Activated T-cell treated with anti-CD3 and anti-CD28 coated beads for 48 hours (primary cell): Measurements from ENCODE around the gene OMA1.
"Not testable (repeated sequence)": the region's sequence is repeated elsewhere in the genome, so short reads cannot be mapped to it uniquely, and the experiment has no call there.

Experiments
- DNase-seq: peaks from one replicate; pipeline ENCODE4 v3.0.0-alpha.2; 2020; ENCODE audit warnings: low read depth

Gene OMA1

DNA sequence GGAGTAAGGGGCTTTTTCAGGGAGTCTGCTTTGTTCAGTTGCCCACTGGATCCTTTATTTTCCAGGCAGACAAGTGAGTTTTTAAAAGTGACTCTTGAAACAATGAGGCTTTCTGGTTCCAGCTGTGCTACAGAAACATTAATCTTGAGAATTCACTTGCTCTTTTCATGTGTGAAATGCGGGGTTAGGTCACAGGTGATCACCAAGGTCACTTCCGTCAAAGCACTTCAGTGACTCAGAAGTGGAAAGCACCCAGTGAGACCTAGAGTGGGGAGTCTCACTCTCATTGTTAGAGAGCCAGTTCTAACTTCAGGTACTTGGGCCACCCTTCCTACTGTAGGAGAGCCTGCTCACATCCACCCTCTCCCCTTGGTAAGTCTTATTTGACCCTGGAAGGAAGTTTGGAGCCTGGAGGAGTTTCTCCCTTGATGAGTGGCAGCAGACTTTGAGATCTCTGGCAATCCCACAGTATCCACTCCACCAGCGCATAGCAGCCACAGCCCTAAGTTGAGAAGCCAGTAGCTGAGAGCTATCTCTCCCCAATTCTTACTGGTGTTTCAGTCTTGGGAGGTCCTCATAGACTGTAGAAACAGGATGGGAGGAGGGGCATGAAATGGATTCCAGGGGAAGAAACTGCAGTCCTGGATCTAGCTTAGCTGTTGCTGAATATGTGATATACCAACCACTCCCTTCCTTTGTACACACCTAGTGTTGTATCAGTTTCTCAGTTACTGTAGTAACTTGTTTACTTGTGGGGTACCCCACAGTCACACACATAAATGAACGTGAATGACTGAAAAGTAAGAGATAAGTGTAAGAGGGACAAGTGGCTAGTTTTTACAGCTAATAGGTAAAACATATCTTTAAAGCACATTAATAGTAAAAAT lies 27.4 kb upstream of the OMA1 start:
- no peak for DNase-seq

- no peak for DNase-seq
These were observed 26.6 kb upstream of the OMA1 start for GRCh38 chr1:58573138-58573537.

GRCh38 chr1:58572690-58573089 lies 26.2 kb upstream of the OMA1 start:
- DNase-seq, result no peak

DNA sequence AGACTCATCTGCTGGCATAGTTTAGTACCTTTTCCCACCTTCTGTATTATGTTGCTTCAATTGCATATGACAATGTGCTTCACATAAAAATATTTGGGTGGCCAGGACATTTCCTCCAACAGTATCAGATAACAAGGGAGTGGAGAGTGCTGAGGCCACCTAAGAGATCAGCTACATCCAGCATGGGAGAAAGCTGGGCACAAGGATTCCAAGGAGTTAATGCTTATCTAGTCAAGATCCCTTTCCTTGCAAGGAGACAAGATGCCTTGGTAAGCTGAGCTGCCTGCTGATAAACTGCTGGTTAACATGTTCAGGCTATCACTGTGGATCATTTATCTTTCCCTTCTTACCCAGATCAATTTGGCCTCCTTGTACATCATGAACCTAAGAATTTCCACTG lies 25.1 kb upstream of the OMA1 start:
- no peak for DNase-seq

- DNase-seq, result no peak
These were observed 24.3 kb upstream of the OMA1 start for GRCh38 chr1:58570817-58571216.

GRCh38 chr1:58570094-58570493 lies 23.6 kb upstream of the OMA1 start:
- DNase-seq, result no peak

DNA sequence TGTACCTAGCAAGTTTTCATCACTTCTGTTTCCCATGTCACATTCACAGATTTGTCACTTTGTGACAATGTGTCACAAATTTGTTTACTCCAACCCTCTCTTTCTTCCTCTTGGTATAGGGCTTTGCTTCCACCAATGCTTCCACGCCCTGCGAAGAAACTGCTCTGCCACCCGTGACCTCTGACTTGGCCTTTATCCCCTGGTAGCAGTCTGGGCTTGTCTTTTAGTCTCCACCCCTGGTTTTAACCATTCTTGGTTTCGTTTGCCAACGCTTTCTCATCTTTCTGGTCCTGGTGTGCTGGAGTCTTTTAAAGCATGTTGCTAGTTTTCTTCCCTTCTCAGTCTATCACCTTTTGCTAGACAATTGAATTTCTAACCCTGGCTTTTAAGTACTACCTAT lies 22.4 kb upstream of the OMA1 start:
- no peak for DNase-seq

GRCh38 chr1:58568271-58568860 lies 21.8 kb upstream of the OMA1 start:
- no peak for DNase-seq

DNA sequence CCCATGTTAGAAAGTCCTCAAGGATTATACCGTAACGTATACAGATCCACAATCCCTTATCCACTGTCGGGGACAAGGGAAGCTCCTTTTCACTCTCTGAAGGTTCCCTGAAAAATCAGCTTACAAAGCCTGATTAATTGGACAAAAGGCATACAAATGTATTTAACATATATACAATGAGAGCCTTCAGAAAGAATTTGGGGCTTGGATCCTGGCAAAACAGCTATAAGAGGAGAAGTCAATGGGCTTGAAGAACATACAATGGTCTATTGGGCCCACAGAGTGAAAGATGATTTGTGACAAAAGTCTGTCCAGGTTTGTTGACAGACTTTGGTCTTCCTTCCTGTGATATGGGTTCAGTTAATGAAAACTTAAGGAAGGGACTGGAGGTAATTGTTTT lies 19.8 kb upstream of the OMA1 start:
- DNase-seq, result no peak

- DNase-seq, result not testable (repeated sequence)
These were observed 17.2 kb upstream of the OMA1 start for GRCh38 chr1:58563715-58564114.

DNA sequence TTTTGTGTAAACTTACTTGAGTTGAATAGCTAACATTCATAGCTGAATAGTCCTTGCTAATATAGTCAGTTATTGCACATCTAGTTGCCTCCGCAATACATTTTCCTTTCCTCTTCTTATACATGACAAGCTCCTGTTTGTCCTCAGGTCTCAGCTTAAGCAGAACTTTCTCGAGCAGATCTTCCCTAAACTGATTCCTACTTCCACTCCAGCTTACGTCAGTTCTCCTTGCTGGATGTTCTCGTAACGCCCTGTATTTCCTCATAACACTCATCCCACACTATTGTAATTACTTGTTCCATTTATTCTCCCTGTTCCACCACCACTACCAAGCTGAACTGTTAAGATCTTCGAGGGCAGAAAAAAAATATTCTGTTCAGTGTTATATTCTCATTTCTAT lies 15.1 kb upstream of the OMA1 start:
- DNase-seq, result no peak

- no peak for DNase-seq
These were observed 8.9 kb upstream of the OMA1 start for GRCh38 chr1:58555393-58555792.

GRCh38 chr1:58551186-58552140 lies 4.9 kb upstream of the OMA1 start:
- no peak for DNase-seq

GRCh38 chr1:58549291-58549690 lies 2.8 kb upstream of the OMA1 start:
- DNase-seq, result not testable (repeated sequence)

GRCh38 chr1:58548371-58548770 lies 1.8 kb upstream of the OMA1 start:
- no peak for DNase-seq

GRCh38 chr1:58545591-58546519 lies 671 bp downstream of the OMA1 start:
- peak; percentile 68 for DNase-seq

DNA sequence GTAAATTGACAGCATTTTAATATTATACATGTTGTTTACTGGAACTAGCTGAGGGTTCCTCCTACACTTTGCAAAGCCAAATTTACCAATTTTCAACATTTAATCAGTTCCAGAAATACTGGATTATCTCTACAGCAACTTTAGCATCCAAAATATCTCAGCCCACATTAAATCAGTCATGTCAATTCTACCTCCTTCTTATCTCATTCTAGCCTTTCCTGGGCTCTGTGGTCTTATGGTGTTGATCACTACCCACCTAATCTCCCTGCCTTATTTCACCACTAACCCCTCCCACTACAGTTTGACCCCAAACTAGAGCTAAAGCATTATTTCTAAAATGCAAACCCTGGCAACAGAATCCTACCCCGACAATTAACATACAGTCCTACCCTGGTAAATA lies 3.3 kb downstream of the OMA1 start:
- no peak for DNase-seq

GRCh38 chr1:58539553-58539952 lies 7.0 kb downstream of the OMA1 start:
- DNase-seq, result no peak

GRCh38 chr1:58538821-58539220 lies 7.7 kb downstream of the OMA1 start:
- no peak for DNase-seq

GRCh38 chr1:58531842-58532241 lies 14.7 kb downstream of the OMA1 start:
- DNase-seq, result not testable (repeated sequence)

DNA sequence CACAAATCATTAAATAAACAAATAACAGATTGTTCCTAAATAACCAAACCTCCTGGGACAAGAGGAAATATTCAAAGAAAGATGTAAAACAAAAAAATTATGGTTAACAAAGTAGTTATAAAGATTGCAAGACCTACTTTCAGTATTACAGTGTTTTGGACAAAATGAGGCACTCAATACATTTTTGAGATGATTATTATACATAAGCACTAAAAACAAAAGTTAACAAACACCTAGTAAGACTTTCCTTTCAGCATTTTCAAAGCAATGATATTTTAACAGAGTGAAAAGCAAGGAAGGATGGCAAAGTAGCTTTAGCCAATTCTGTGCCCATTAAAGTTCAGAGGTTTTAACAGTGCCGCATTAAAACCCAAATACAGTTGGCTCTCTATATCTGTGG lies 17.2 kb downstream of the OMA1 start:
- no peak for DNase-seq
